Caki2 (cell line): Measurements from ENCODE around the gene PCP4L1. TPM values are rescaled to one million over a fixed set of nuclear protein-coding genes. Genes with fewer than 3 reads are reported as not detected.
"Not testable (repeated sequence)": the region's sequence is repeated elsewhere in the genome, so short reads cannot be mapped to it uniquely, and the experiment has no call there.

Experiments
- DNase-seq: peaks from one replicate; pipeline ENCODE4 v3.0.0-alpha.2; 2015; ENCODE audit warnings: low read depth
- in situ Hi-C: cut with HindIII; loops from 2 replicates; pipeline ENCODE4 v1.10.0; 2016; ENCODE audit warnings: low sequenced_read_pairs, low pct_unique_long_range_greater_than_20kb, mixed read lengths
- total RNA-seq: library from RNA; depleted of rRNA; stranded (reverse); fragments of >200 nt; shearing (Covaris generic); gene quantifications from 2 replicates; pipeline ENCODE4 v1.2.3, GENCODE V29; 2014; ENCODE audit warnings: low replicate concordance; rRNA removed

Gene PCP4L1
- not detected in 2 replicates for total RNA-seq

GRCh38 chr1:161258439-161259344 lies at the start of gene PCP4L1:
TSS of gene PCP4L1 (plus strand) at chr1:161258745. CDS start at chr1:161258975, 230 bp downstream.
- no peak for DNase-seq
- in situ Hi-C loops = no loop called here

GRCh38 chr1:161209790-161210409 lies 48.6 kb upstream of the PCP4L1 start:
- peak; percentile 54 for DNase-seq
- in situ Hi-C loops = loop anchor here (25.0 kb wide), 1 partner anchor 177 kb away; no protein-coding TSS in a partner anchor

GRCh38 chr1:161214369-161214768 lies 44.2 kb upstream of the PCP4L1 start:
- in situ Hi-C loops = loop anchor here (25.0 kb wide), 1 partner anchor 173 kb away; no protein-coding TSS in a partner anchor
- no peak for DNase-seq

GRCh38 chr1:161215076-161215475 lies 43.5 kb upstream of the PCP4L1 start, which contains the start of gene FCER1G:
TSS of gene FCER1G (plus strand) at chr1:161215295. CDS start at chr1:161215322, 27 bp downstream.
- DNase-seq = no peak
- in situ Hi-C loops = loop anchor here (25.0 kb wide), 1 partner anchor 172 kb away; no protein-coding TSS in a partner anchor

- in situ Hi-C loops = loop anchor here (25.0 kb wide), 1 partner anchor 170 kb away; no protein-coding TSS in a partner anchor
- no peak for DNase-seq
Measured at GRCh38 chr1:161216945-161217712, 41.4 kb upstream of the PCP4L1 start.

- in situ Hi-C loops = loop anchor here (25.0 kb wide), 1 partner anchor 169 kb away; no protein-coding TSS in a partner anchor
- no peak for DNase-seq
Measured at GRCh38 chr1:161217831-161218230, 40.7 kb upstream of the PCP4L1 start.

- no peak for DNase-seq
- in situ Hi-C loops = loop anchor here (25.0 kb wide), 1 partner anchor 169 kb away; no protein-coding TSS in a partner anchor
Measured at GRCh38 chr1:161218301-161219077, 40.1 kb upstream of the PCP4L1 start.

- DNase-seq = no peak
- in situ Hi-C loops = loop anchor here (25.0 kb wide), 1 partner anchor 168 kb away; no protein-coding TSS in a partner anchor
Measured at GRCh38 chr1:161219078-161219892, 39.3 kb upstream of the PCP4L1 start.

GRCh38 chr1:161220002-161220401 lies 38.5 kb upstream of the PCP4L1 start:
- DNase-seq = no peak
- in situ Hi-C loops = loop anchor here (25.0 kb wide), 1 partner anchor 167 kb away; no protein-coding TSS in a partner anchor

- no peak for DNase-seq
- in situ Hi-C loops = loop anchor here (25.0 kb wide), 1 partner anchor 165 kb away; no protein-coding TSS in a partner anchor
Measured at GRCh38 chr1:161222175-161223019, 36.1 kb upstream of the PCP4L1 start.

GRCh38 chr1:161223805-161224694 lies 34.5 kb upstream of the PCP4L1 start:
- DNase-seq = no peak
- in situ Hi-C loops = loop anchor here (25.0 kb wide), 1 partner anchor 163 kb away; no protein-coding TSS in a partner anchor

- not testable (repeated sequence) for DNase-seq
- in situ Hi-C loops = loop anchor here (25.0 kb wide), 1 partner anchor 163 kb away; no protein-coding TSS in a partner anchor
Measured at GRCh38 chr1:161224695-161225087, 33.9 kb upstream of the PCP4L1 start.

GRCh38 chr1:161225178-161225533 lies 33.4 kb upstream of the PCP4L1 start:
- in situ Hi-C loops = no loop called here
- DNase-seq = no peak

- DNase-seq = peak; percentile 100
- in situ Hi-C loops = no loop called here
Measured at GRCh38 chr1:161225534-161226319, 32.8 kb upstream of the PCP4L1 start, which contains the start of gene TOMM40L. TSS of gene TOMM40L (plus strand) at chr1:161226060. CDS start at chr1:161226490, 430 bp downstream.
